Purkinje cell (primary cell): ENCODE measurements around the gene NHLRC1. TPM values are rescaled to one million over a fixed set of nuclear protein-coding genes. Genes with fewer than 3 reads are reported as not detected.

Experiments used
- polyA plus RNA-seq: library from polyadenylated mRNA; unstranded; fragments of >200 nt; fragmentation: Nextera tagmentation; gene quantifications from 2 replicates; pipeline ENCODE4 v1.2.1, GENCODE V29; 2014

NHLRC1 gene
- 2.6 and 2.7 TPM in 2 replicates for polyA plus RNA-seq

GRCh38 chr6:18122128-18123093 lies at the start of gene NHLRC1:
Gene NHLRC1, minus strand, starts transcription at chr6:18122677. Its CDS starts 71 bp downstream, at chr6:18122606.

GRCh38 chr6:18155150-18155863 lies 32.8 kb upstream of the NHLRC1 start, which contains the start of gene KDM1B:
Gene KDM1B, plus strand, starts transcription at chr6:18155422. Its CDS starts 4,474 bp downstream, at chr6:18159896.

GRCh38 chr6:18154507-18155149 lies 32.2 kb upstream of the NHLRC1 start, which contains the start of gene TPMT:
Gene TPMT, minus strand, starts transcription at chr6:18155077. Its CDS starts 5,950 bp downstream, at chr6:18149127.

Other genes with a start within 250 kb of the NHLRC1 start
- 3.9 and 6.9 TPM in 2 replicates for gene KIF13A, start 135.0 kb downstream of the NHLRC1 start, polyA plus RNA-seq
- gene TPMT, start 32.4 kb upstream of the NHLRC1 start, polyA plus RNA-seq = 16.4 TPM in 2 replicates
- gene KDM1B, start 32.7 kb upstream of the NHLRC1 start, polyA plus RNA-seq = 11.2 and 11.8 TPM in 2 replicates
- gene DEK, start 141.9 kb upstream of the NHLRC1 start, polyA plus RNA-seq = 13.7 and 22.2 TPM in 2 replicates